Measurements from ENCODE around the gene KRTAP13-1. TPM values are rescaled to one million over a fixed set of nuclear protein-coding genes. Genes with fewer than 3 reads are reported as not detected.

KRTAP13-1 gene
- polyA plus RNA-seq, 1 donor from 2014 or later, result not detected

DNA sequence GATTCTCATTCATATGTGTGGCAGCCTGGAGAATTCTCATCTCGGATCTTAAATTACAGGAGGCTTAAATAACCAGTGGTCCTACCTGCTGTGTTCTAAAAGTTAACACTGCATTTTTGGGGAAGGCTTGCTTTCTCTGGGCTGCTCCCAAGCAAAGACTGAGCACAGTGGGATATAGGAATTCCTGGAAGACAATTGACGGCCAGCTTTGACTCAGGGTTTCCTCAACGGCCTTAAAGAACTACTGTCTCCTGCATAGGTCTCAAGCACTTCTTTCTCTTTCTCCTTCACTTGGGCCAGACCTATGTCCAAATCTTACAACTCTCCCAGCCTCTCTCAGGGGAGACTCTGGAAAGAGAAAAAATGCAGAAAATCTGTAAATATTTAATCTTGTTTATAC is 30.9 kb downstream of the KRTAP13-1 start:
- Histone ChIP-seq H3K27ac (ENCODE audit: low read length) (no peak overlapping the region), H3K9me3 (ENCODE audit: low read length) (no peaks in the 10 kb centered on the region)

GRCh38 chr21:30430170-30430655 is 34.4 kb downstream of the KRTAP13-1 start, which contains the start of gene KRTAP13-4:
KRTAP13-4 (plus strand) TSS chr21:30430220; CDS start chr21:30430276, 56 bp downstream.
- Histone ChIP-seq H3K36me3 (ENCODE audit: insufficient read depth, low read length) (no peaks in the 10 kb centered on the region), H2AFZ (ENCODE audit: low read depth, low read length) (no peak within 1 kb of the TSS), H3K4me3 (ENCODE audit: low read length) (no peak within 1 kb of the TSS), H3K4me2 (ENCODE audit: low read length) (no peak within 1 kb of the TSS), H4K20me1 (ENCODE audit: insufficient read depth) (no peaks in the 10 kb centered on the region), H3K9ac (ENCODE audit: low read length) (no peak within 1 kb of the TSS), H3K27me3 (ENCODE audit: insufficient read depth, low read depth, low read length) (no peaks in the 10 kb centered on the region), H3F3A (ENCODE audit: insufficient read depth, low read length, poor library complexity, severe bottlenecking) (no peaks in the 10 kb centered on the region), H3K79me2 (replicated peaks; ENCODE audit: insufficient read depth, low read length) (no peaks in the 10 kb centered on the region), H3K27ac (ENCODE audit: low read length) (no peak within 1 kb of the TSS), H3K9me3 (ENCODE audit: low read length) (no peaks in the 10 kb centered on the region), H3K9me2 (ENCODE audit: insufficient read depth, low read length) (no peaks in the 10 kb centered on the region)
- TF ChIP-seq RAD21 (conservative IDR thresholded peaks at IDR 0.05) (no peak), TAF1 (IDR thresholded peaks at IDR 0.05; ENCODE audit: low read depth) (no peak), EZH2 (IDR thresholded peaks at IDR 0.05; ENCODE audit: borderline replicate concordance, insufficient read depth, low read length, poor library complexity, severe bottlenecking) (no peak), MXI1 (conservative IDR thresholded peaks at IDR 0.05; ENCODE audit: poor library complexity, severe bottlenecking) (no peak), POLR2AphosphoS5 (IDR thresholded peaks at IDR 0.05) (no peak), EP300 (conservative IDR thresholded peaks at IDR 0.05; ENCODE audit: poor library complexity, severe bottlenecking) (no peak), SMC3 (conservative IDR thresholded peaks at IDR 0.05; ENCODE audit: poor library complexity) (no peak)
- TF ChIP-seq, protein P1, sequence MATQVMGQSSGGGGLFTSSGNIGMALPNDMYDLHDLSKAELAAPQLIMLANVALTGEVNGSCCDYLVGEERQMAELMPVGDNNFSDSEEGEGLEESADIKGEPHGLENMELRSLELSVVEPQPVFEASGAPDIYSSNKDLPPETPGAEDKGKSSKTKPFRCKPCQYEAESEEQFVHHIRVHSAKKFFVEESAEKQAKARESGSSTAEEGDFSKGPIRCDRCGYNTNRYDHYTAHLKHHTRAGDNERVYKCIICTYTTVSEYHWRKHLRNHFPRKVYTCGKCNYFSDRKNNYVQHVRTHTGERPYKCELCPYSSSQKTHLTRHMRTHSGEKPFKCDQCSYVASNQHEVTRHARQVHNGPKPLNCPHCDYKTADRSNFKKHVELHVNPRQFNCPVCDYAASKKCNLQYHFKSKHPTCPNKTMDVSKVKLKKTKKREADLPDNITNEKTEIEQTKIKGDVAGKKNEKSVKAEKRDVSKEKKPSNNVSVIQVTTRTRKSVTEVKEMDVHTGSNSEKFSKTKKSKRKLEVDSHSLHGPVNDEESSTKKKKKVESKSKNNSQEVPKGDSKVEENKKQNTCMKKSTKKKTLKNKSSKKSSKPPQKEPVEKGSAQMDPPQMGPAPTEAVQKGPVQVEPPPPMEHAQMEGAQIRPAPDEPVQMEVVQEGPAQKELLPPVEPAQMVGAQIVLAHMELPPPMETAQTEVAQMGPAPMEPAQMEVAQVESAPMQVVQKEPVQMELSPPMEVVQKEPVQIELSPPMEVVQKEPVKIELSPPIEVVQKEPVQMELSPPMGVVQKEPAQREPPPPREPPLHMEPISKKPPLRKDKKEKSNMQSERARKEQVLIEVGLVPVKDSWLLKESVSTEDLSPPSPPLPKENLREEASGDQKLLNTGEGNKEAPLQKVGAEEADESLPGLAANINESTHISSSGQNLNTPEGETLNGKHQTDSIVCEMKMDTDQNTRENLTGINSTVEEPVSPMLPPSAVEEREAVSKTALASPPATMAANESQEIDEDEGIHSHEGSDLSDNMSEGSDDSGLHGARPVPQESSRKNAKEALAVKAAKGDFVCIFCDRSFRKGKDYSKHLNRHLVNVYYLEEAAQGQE (IDR thresholded peaks at IDR 0.05; ENCODE audit: borderline replicate concordance), result no peak
- TF ChIP-seq, protein P2, sequence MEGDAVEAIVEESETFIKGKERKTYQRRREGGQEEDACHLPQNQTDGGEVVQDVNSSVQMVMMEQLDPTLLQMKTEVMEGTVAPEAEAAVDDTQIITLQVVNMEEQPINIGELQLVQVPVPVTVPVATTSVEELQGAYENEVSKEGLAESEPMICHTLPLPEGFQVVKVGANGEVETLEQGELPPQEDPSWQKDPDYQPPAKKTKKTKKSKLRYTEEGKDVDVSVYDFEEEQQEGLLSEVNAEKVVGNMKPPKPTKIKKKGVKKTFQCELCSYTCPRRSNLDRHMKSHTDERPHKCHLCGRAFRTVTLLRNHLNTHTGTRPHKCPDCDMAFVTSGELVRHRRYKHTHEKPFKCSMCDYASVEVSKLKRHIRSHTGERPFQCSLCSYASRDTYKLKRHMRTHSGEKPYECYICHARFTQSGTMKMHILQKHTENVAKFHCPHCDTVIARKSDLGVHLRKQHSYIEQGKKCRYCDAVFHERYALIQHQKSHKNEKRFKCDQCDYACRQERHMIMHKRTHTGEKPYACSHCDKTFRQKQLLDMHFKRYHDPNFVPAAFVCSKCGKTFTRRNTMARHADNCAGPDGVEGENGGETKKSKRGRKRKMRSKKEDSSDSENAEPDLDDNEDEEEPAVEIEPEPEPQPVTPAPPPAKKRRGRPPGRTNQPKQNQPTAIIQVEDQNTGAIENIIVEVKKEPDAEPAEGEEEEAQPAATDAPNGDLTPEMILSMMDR (IDR thresholded peaks at IDR 0.05; ENCODE audit: poor library complexity, severe bottlenecking), result no peak

More for the DNA sequence above, 30.9 kb downstream of the KRTAP13-1 start:
- no peaks in the 10 kb centered on the region for H3K36me3 ChIP-seq (ENCODE audit: insufficient read depth, low read length)
- no peaks in the 10 kb centered on the region for H4K20me1 ChIP-seq (ENCODE audit: insufficient read depth)
- H3K9ac ChIP-seq (ENCODE audit: low read length), result no peak overlapping the region
- no peak overlapping the region for H3K4me3 ChIP-seq (ENCODE audit: low read length)
- TF ChIP-seq MXI1 (conservative IDR thresholded peaks at IDR 0.05; ENCODE audit: poor library complexity, severe bottlenecking), result no peak
- TF ChIP-seq TAF1 (IDR thresholded peaks at IDR 0.05; ENCODE audit: low read depth), result no peak
- TF ChIP-seq RAD21 (conservative IDR thresholded peaks at IDR 0.05), result no peak
- no peak for TF ChIP-seq POLR2AphosphoS5 (IDR thresholded peaks at IDR 0.05)
- TF ChIP-seq, protein P2 (IDR thresholded peaks at IDR 0.05; ENCODE audit: poor library complexity, severe bottlenecking), result no peak
- TF ChIP-seq, protein P1 (IDR thresholded peaks at IDR 0.05; ENCODE audit: borderline replicate concordance), result no peak
- no peak for TF ChIP-seq EZH2 (IDR thresholded peaks at IDR 0.05; ENCODE audit: borderline replicate concordance, insufficient read depth, low read length, poor library complexity, severe bottlenecking)
- TF ChIP-seq SMC3 (conservative IDR thresholded peaks at IDR 0.05; ENCODE audit: poor library complexity), result no peak
- no peak for TF ChIP-seq EP300 (conservative IDR thresholded peaks at IDR 0.05; ENCODE audit: poor library complexity, severe bottlenecking)
- H2AFZ ChIP-seq (ENCODE audit: low read depth, low read length), result no peak overlapping the region
- no peaks in the 10 kb centered on the region for H3K27me3 ChIP-seq (ENCODE audit: insufficient read depth, low read depth, low read length)
- H3K4me2 ChIP-seq (ENCODE audit: low read length), result no peak overlapping the region
- no peaks in the 10 kb centered on the region for H3K9me2 ChIP-seq (ENCODE audit: insufficient read depth, low read length)
- H3F3A ChIP-seq (ENCODE audit: insufficient read depth, low read length, poor library complexity, severe bottlenecking), result no peaks in the 10 kb centered on the region
- H3K79me2 ChIP-seq (replicated peaks; ENCODE audit: insufficient read depth, low read length), result no peaks in the 10 kb centered on the region

All from neural cell (in vitro differentiated cells).